HCT116 (cell line): ENCODE results near the gene PILRA. TPM values are rescaled to one million over a fixed set of nuclear protein-coding genes. Genes with fewer than 3 reads are reported as not detected.

Experiments used
- ATAC-seq: fragments of 200-7000 bp; cut with Tn5 transposase; 2 replicates; pipeline ENCODE4 v1.9.1; 2020; ENCODE audit warnings: mild to moderate bottlenecking, moderate library complexity
- BruUV-seq: library from RNA; stranded (reverse); fragments of 400-500 nt; replicated peaks from 2 replicates; lab custom pipeline; 2021; lab: Mats Ljungman, UMichigan
- CTCF ChIA-PET: fragments of 300-600 bp; sonication (Branson Sonifier 250); formaldehyde crosslinking; loops from one replicate; lab custom pipeline; 2021; ENCODE audit warnings: antibody characterized with exemption; lab: Charles Lee
- POLR2A ChIA-PET: fragments of 300-600, 350-600 bp; sonication (Branson Sonifier 250); formaldehyde crosslinking; loops from one replicate; lab custom pipeline; 2021; ENCODE audit warnings: antibody characterized with exemption; lab: Charles Lee
- RAD21 ChIA-PET, 2 experiments: fragments of 300-600 bp; sonication (Branson Sonifier 250); formaldehyde crosslinking; loops; one replicate each; lab custom pipeline; 2023; ENCODE audit warnings: low total read pairs in 2 of 2; ENCODE audit not compliant: uncharacterized antibody in 2 of 2, unreplicated experiment in 2 of 2, low non-redundant PET in 1 of 2; lab: Charles Lee
- DNase-seq: peaks from one replicate; pipeline ENCODE4 v3.0.0-alpha.2; 2010; ENCODE audit warnings: low read depth, low spot score
- H2AFZ ChIP-seq: fragments of 200-600 bp; shearing (Covaris generic), sonication (generic); 2 replicates; pipeline ENCODE4 v1.6.1; 2017; ENCODE audit warnings: low read depth, mixed run types, mixed read lengths, antibody characterized with exemption, low read length; ENCODE audit not compliant: poor library complexity, severe bottlenecking
- H3K27ac ChIP-seq: 2 replicates; pipeline ENCODE4 v1.5.1; 2012; ENCODE audit warnings: low read depth, low read length
- H3K27me3 ChIP-seq: fragments of 200-600 bp; sonication (generic); 2 replicates; pipeline ENCODE4 v1.6.1; 2016; ENCODE audit warnings: mixed run types, low read length, mixed read lengths; ENCODE audit not compliant: insufficient read depth
- H3K36me3 ChIP-seq, 2 experiments: fragments of 200-500 bp in 1 of 2; fragments of 200-600 bp in 1 of 2; sonication (Bioruptor generic) in 1 of 2; sonication (generic) in 1 of 2; 2 replicates each; pipeline versions ENCODE4 v1.5.1 to v1.6.1; 2014 to 2016; ENCODE audit warnings: low read length in 2 of 2, inconsistent platforms in 1 of 2, mixed read lengths in 1 of 2, mixed run types in 1 of 2; ENCODE audit not compliant: insufficient read depth in 2 of 2, control insufficient read depth in 1 of 2
- H3K4me1 ChIP-seq, 2 experiments: fragments of 200-600 bp in 1 of 2; sonication (generic) in 1 of 2; 2 replicates each; pipeline versions ENCODE4 v1.5.1 to v1.6.1; 2012 to 2017; ENCODE audit warnings: low read length in 2 of 2, inconsistent platforms in 1 of 2, mild to moderate bottlenecking in 1 of 2, mixed read lengths in 1 of 2, mixed run types in 1 of 2, moderate library complexity in 1 of 2; ENCODE audit not compliant: insufficient read depth in 2 of 2, control insufficient read depth in 1 of 2
- H3K4me2 ChIP-seq: fragments of 200-600 bp; sonication (generic); 2 replicates; pipeline ENCODE4 v1.6.1; 2017; ENCODE audit warnings: mixed run types, low read length, mixed read lengths
- H3K4me3 ChIP-seq, 2 experiments: fragments of 200-600 bp in 1 of 2; sonication (generic) in 1 of 2; replicated peaks in 1 of 2; 2 replicates each; pipeline ENCODE4 v1.5.1; 2011 to 2016; ENCODE audit warnings: low read length in 2 of 2, control low read depth in 1 of 2, low read depth in 1 of 2, mild to moderate bottlenecking in 1 of 2, mixed read lengths in 1 of 2, mixed run types in 1 of 2
- H3K79me2 ChIP-seq: fragments of 200-600 bp; sonication (generic); 2 replicates; pipeline ENCODE4 v1.6.1; 2017; ENCODE audit warnings: mild to moderate bottlenecking, mixed run types, low read length, moderate library complexity, mixed read lengths; ENCODE audit not compliant: insufficient read depth
- H3K9ac ChIP-seq: fragments of 200-600 bp; sonication (generic); 2 replicates; pipeline ENCODE4 v1.6.1; 2016; ENCODE audit warnings: low read length, mixed read lengths
- H3K9me2 ChIP-seq: fragments of 200-600 bp; sonication (generic), shearing (Covaris generic); 2 replicates; pipeline ENCODE4 v1.6.1; 2017; ENCODE audit warnings: mixed run types, mild to moderate bottlenecking, moderate library complexity; ENCODE audit not compliant: insufficient read depth
- H3K9me3 ChIP-seq, 2 experiments: fragments of 200-500 bp in 1 of 2; fragments of 200-600 bp in 1 of 2; sonication (Bioruptor generic) in 1 of 2; sonication (generic) in 1 of 2; 2 replicates each; pipeline ENCODE4 v1.6.1; 2014 to 2017; ENCODE audit warnings: low read length in 2 of 2, mixed read lengths in 2 of 2, inconsistent platforms in 1 of 2, low read depth in 1 of 2, mild to moderate bottlenecking in 1 of 2, mixed run types in 1 of 2, moderate library complexity in 1 of 2; ENCODE audit not compliant: control insufficient read depth in 1 of 2, insufficient read depth in 1 of 2
- H4K20me1 ChIP-seq: fragments of 200-600 bp; sonication (generic), shearing (Covaris generic); 2 replicates; pipeline ENCODE4 v1.6.1; 2017; ENCODE audit warnings: mixed run types, mild to moderate bottlenecking, moderate library complexity; ENCODE audit not compliant: insufficient read depth
- CBX3 ChIP-seq: IDR thresholded peaks from 2 replicates; pipeline ENCODE4 v1.6.1; 2012; ENCODE audit warnings: low read depth
- CEBPB ChIP-seq: IDR thresholded peaks from 2 replicates; pipeline ENCODE4 v1.6.1; 2012; ENCODE audit warnings: low read depth
- ELF1 ChIP-seq: IDR thresholded peaks from 2 replicates; pipeline ENCODE4 v1.6.1; 2012; ENCODE audit warnings: low read depth, borderline replicate concordance
- EZH2 ChIP-seq: fragments of 200-600 bp; sonication (generic); IDR thresholded peaks from 2 replicates; pipeline ENCODE4 v1.6.1; 2017; ENCODE audit warnings: antibody characterized with exemption, mixed run types
- FOSL1 ChIP-seq: IDR thresholded peaks from 2 replicates; pipeline ENCODE4 v1.6.1; 2012; ENCODE audit warnings: low read depth
- JUND ChIP-seq: IDR thresholded peaks from 2 replicates; pipeline ENCODE4 v1.6.1; 2012
- POLR2A ChIP-seq: IDR thresholded peaks from 2 replicates; pipeline ENCODE4 v1.7.0; 2011; ENCODE audit warnings: borderline replicate concordance; ENCODE audit not compliant: insufficient read depth, insufficient read length; ENCODE audit errors: extremely low read depth
- RAD21 ChIP-seq: IDR thresholded peaks from 2 replicates; pipeline ENCODE4 v1.6.1; 2012; ENCODE audit warnings: low read depth, mild to moderate bottlenecking
- SRF ChIP-seq: IDR thresholded peaks from 2 replicates; pipeline ENCODE4 v1.6.1; 2012; ENCODE audit warnings: low read depth
- TCF7L2 ChIP-seq: IDR thresholded peaks from 2 replicates; pipeline ENCODE4 v1.7.0; 2011; ENCODE audit warnings: borderline replicate concordance, inconsistent platforms; ENCODE audit not compliant: insufficient read depth, insufficient read length; ENCODE audit errors: extremely low read depth
- ZFX ChIP-seq: fragments of 450-650 bp; IDR thresholded peaks from 2 replicates; pipeline ENCODE4 v1.6.1; 2017
- ZNF274 ChIP-seq: fragments of 200-500 bp; sonication (Bioruptor generic); IDR thresholded peaks from 2 replicates; pipeline ENCODE4 v1.6.1; 2014; ENCODE audit warnings: mild to moderate bottlenecking, low read depth, low read length, inconsistent platforms
- intact Hi-C: fragments of 100-400 bp; cut with micrococcal nuclease; formaldehyde crosslinking; loops from 2 replicates; pipeline ENCODE4 v1.10.0; 2022
- total RNA-seq: library from RNA; stranded (reverse); gene quantifications from one replicate; pipeline ENCODE4 v1.2.1, GENCODE V29; 2021; ENCODE audit not compliant: unreplicated experiment
- TF ChIP-seq, protein P1 (sequence below): IDR thresholded peaks from 2 replicates; pipeline ENCODE4 v1.6.1; 2012
- TF ChIP-seq, protein P2 (sequence below): IDR thresholded peaks from 2 replicates; pipeline ENCODE4 v1.6.1; 2011; ENCODE audit warnings: mild to moderate bottlenecking, low read length, moderate library complexity; ENCODE audit not compliant: insufficient replicate concordance; ENCODE audit errors: extremely low read depth
- TF ChIP-seq, protein P3 (sequence below): IDR thresholded peaks from 2 replicates; pipeline ENCODE4 v1.6.1; 2012
- TF ChIP-seq, protein P4 (sequence below): IDR thresholded peaks from 2 replicates; pipeline ENCODE4 v1.6.1; 2012; ENCODE audit warnings: low read depth

The PILRA gene
- total RNA-seq, 1 experiment from 2014 or later = 1.8 TPM

DNA sequence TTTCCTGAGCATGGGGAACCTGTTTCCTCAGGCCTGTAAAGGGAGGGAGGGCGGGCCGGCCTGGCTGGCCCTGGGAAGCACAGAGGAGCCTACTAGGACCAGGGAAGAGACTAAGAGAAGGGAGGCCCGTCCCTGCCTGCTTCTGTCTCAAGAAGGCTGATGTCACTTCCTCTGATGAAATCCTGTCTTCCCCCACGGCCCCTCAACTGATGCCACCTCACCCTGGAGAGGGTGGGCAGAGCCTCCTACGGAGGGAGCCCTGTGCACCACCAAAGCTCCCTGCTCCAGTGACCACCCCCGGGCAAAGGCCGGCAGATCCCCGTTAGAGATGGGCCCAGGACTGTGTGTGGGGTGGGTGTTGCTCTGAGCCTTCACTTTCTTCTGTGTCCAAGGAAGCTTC, 1.0 kb upstream of the PILRA start:
- Histone ChIP-seq H3K27ac (no peak overlapping the region), H3K27me3 (no peaks in the 10 kb centered on the region), H3K4me2 (no peak overlapping the region), H3K9me3 (no peaks in the 10 kb centered on the region), H3K4me3 (no peak overlapping the region), H4K20me1 (no peaks in the 10 kb centered on the region), H3K9ac (no peak overlapping the region), H2AFZ (no peak overlapping the region), H3K36me3 (0 out of 4 replicates have a peak, but pooled peaks cover 0 to 2% of the 10 kb centered on the region in 2 experiments), H3K79me2 (no peaks in the 10 kb centered on the region), H3K4me1 (no peaks in the 10 kb centered on the region), H3K9me2 (no peaks in the 10 kb centered on the region)
- DNase-seq (no peak), ATAC-seq (no peak)
- RAD21 ChIA-PET = no interaction called here
- TF ChIP-seq TCF7L2 (no peak), CEBPB (no peak), ZFX (no peak), ELF1 (no peak)
- CTCF ChIA-PET = no interaction called here
- POLR2A ChIA-PET = no interaction called here
- intact Hi-C loops = no loop called here
- no TSS peak for BruUV-seq

DNA sequence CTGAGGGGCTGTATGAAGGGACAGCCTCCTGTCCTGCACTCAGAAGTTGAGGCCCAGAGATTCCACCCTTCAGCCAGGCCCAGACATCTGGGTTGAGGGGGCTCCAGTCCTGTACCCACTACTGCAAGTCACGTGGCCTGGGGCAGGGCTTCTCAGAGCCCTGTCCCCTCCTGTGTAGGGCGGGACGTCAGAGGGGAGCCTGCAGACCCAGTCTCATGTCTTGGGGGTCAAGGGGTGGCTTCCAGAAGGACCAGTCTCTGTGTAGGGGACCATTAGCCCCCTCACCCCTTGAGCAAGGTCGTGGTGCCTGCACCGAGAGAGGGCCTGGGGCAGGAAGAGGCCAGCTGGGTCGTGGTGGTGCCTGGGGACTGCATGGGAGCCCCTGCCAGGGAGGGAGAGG, 593 bp upstream of the PILRA start:
- ChIA-PET POLR2A (no interaction called here), CTCF (no interaction called here), RAD21 (no interaction called here)
- Histone ChIP-seq H3K4me1 (no peaks in the 10 kb centered on the region), H3K36me3 (no peaks in the 10 kb centered on the region), H3K27me3 (no peaks in the 10 kb centered on the region), H3K27ac (no peak overlapping the region), H3K9ac (no peak overlapping the region), H4K20me1 (no peaks in the 10 kb centered on the region), H3K79me2 (no peaks in the 10 kb centered on the region), H3K4me2 (no peak overlapping the region), H3K9me2 (no peaks in the 10 kb centered on the region), H3K4me3 (no peak overlapping the region), H3K9me3 (no peaks in the 10 kb centered on the region), H2AFZ (no peak overlapping the region)
- no peak for DNase-seq
- ATAC-seq = no peak
- no peak for TF ChIP-seq RAD21
- no peak for TF ChIP-seq ZNF274
- no peak for TF ChIP-seq JUND
- TF ChIP-seq, protein P1, sequence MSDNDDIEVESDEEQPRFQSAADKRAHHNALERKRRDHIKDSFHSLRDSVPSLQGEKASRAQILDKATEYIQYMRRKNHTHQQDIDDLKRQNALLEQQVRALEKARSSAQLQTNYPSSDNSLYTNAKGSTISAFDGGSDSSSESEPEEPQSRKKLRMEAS = no peak
- no peak for TF ChIP-seq TCF7L2
- TF ChIP-seq, protein P2, sequence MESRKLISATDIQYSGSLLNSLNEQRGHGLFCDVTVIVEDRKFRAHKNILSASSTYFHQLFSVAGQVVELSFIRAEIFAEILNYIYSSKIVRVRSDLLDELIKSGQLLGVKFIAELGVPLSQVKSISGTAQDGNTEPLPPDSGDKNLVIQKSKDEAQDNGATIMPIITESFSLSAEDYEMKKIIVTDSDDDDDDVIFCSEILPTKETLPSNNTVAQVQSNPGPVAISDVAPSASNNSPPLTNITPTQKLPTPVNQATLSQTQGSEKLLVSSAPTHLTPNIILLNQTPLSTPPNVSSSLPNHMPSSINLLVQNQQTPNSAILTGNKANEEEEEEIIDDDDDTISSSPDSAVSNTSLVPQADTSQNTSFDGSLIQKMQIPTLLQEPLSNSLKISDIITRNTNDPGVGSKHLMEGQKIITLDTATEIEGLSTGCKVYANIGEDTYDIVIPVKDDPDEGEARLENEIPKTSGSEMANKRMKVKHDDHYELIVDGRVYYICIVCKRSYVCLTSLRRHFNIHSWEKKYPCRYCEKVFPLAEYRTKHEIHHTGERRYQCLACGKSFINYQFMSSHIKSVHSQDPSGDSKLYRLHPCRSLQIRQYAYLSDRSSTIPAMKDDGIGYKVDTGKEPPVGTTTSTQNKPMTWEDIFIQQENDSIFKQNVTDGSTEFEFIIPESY = no peak
- no peak for TF ChIP-seq SRF
- TF ChIP-seq ZFX = no peak
- no peak for TF ChIP-seq CEBPB
- TF ChIP-seq, protein P3, sequence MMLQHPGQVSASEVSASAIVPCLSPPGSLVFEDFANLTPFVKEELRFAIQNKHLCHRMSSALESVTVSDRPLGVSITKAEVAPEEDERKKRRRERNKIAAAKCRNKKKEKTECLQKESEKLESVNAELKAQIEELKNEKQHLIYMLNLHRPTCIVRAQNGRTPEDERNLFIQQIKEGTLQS = no peak
- TF ChIP-seq, protein P4, sequence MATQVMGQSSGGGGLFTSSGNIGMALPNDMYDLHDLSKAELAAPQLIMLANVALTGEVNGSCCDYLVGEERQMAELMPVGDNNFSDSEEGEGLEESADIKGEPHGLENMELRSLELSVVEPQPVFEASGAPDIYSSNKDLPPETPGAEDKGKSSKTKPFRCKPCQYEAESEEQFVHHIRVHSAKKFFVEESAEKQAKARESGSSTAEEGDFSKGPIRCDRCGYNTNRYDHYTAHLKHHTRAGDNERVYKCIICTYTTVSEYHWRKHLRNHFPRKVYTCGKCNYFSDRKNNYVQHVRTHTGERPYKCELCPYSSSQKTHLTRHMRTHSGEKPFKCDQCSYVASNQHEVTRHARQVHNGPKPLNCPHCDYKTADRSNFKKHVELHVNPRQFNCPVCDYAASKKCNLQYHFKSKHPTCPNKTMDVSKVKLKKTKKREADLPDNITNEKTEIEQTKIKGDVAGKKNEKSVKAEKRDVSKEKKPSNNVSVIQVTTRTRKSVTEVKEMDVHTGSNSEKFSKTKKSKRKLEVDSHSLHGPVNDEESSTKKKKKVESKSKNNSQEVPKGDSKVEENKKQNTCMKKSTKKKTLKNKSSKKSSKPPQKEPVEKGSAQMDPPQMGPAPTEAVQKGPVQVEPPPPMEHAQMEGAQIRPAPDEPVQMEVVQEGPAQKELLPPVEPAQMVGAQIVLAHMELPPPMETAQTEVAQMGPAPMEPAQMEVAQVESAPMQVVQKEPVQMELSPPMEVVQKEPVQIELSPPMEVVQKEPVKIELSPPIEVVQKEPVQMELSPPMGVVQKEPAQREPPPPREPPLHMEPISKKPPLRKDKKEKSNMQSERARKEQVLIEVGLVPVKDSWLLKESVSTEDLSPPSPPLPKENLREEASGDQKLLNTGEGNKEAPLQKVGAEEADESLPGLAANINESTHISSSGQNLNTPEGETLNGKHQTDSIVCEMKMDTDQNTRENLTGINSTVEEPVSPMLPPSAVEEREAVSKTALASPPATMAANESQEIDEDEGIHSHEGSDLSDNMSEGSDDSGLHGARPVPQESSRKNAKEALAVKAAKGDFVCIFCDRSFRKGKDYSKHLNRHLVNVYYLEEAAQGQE = no peak
- no peak for TF ChIP-seq CBX3
- no peak for TF ChIP-seq FOSL1
- TF ChIP-seq EZH2 = no peak
- TF ChIP-seq POLR2A = no peak
- intact Hi-C loops = no loop called here
- no TSS peak for BruUV-seq
